Testis (tissue), 2 donors: ENCODE measurements around the gene EAPP.
"Not testable (repeated sequence)": the region's sequence is repeated elsewhere in the genome, so short reads cannot be mapped to it uniquely, and the experiment has no call there.

ENCODE experiments used
- CTCF ChIP-seq, 3 experiments: fragments of 450-650 bp in 2 of 3; fragments of 200-600 bp in 1 of 3; sonication (generic) in 1 of 3; IDR thresholded peaks; one replicate each; pipeline ENCODE4 v1.5.1; 2016 to 2019; ENCODE audit warnings: antibody characterized with exemption in 3 of 3, mild to moderate bottlenecking in 2 of 3, moderate library complexity in 1 of 3
- POLR2A ChIP-seq: fragments of 450-650 bp; IDR thresholded peaks from one replicate; pipeline ENCODE4 v1.6.1; 2017; ENCODE audit warnings: antibody characterized with exemption, mild to moderate bottlenecking, moderate library complexity

- not testable (repeated sequence) for TF ChIP-seq CTCF (IDR thresholded peaks at IDR 0.05); POLR2A
Observed at GRCh38 chr14:34562037-34562775, 22.7 kb upstream of the EAPP start.
